Heart left ventricle (tissue), 16 donors: Measurements from ENCODE around the gene SLC9A8. TPM values are rescaled to one million over a fixed set of nuclear protein-coding genes. Genes with fewer than 3 reads are reported as not detected.

ENCODE experiments used
- ATAC-seq, 4 donors: fragments of 200-7000 bp; cut with Tn5 transposase; one replicate each; pipeline ENCODE4 v1.9.1; 2020 to 2022; ENCODE audit warnings: moderate library complexity in 4 of 4, mild to moderate bottlenecking in 3 of 4, moderate number of reproducible peaks in 1 of 4
- DNase-seq, 5 donors: peaks; one replicate each; pipeline ENCODE4 v3.0.0-alpha.2; 2020
- H3K27ac ChIP-seq, 12 donors: fragments of 200-600 bp; sonication (generic) in 4 of 12; one replicate each; pipeline versions ENCODE4 v1.5.0 to v1.8.0; 2016 to 2022; ENCODE audit warnings: mild to moderate bottlenecking in 2 of 12
- H3K27me3 ChIP-seq, 9 donors: fragments of 200-600 bp; sonication (generic) in 2 of 9; one replicate each; pipeline versions ENCODE4 v1.5.1 to v1.8.0; 2016 to 2022; ENCODE audit warnings: mild to moderate bottlenecking in 3 of 9
- H3K36me3 ChIP-seq, 9 donors: fragments of 200-600 bp; sonication (generic) in 2 of 9; one replicate each; pipeline versions ENCODE4 v1.5.0 to v1.8.0; 2018 to 2022; ENCODE audit warnings: mild to moderate bottlenecking in 2 of 9
- H3K4me1 ChIP-seq, 12 donors: fragments of 200-600 bp; sonication (generic) in 4 of 12; one replicate each; pipeline versions ENCODE4 v1.5.0 to v1.8.0; 2016 to 2022; ENCODE audit warnings: mild to moderate bottlenecking in 3 of 12
- H3K4me3 ChIP-seq, 12 donors: fragments of 200-600 bp; sonication (generic) in 4 of 12; one replicate each; pipeline versions ENCODE4 v1.5.0 to v1.8.0; 2017 to 2022; ENCODE audit warnings: mild to moderate bottlenecking in 9 of 12, moderate library complexity in 4 of 12
- H3K9me3 ChIP-seq, 12 donors: fragments of 200-600 bp; sonication (generic) in 4 of 12; one replicate each; pipeline versions ENCODE4 v1.5.0 to v1.8.0; 2016 to 2022; ENCODE audit warnings: mild to moderate bottlenecking in 1 of 12
- CTCF ChIP-seq, 12 donors: fragments of 200-600 bp; sonication (generic) in 4 of 12; IDR thresholded peaks; one replicate each; pipeline versions ENCODE4 v1.5.0 to v1.8.0; 2018 to 2022; ENCODE audit warnings: antibody characterized with exemption in 12 of 12, mild to moderate bottlenecking in 5 of 12
- POLR2A ChIP-seq, 2 donors: fragments of 450-650 bp; IDR thresholded peaks; one replicate each; pipeline ENCODE4 v1.6.1; 2017; ENCODE audit warnings: antibody characterized with exemption in 2 of 2, mild to moderate bottlenecking in 2 of 2, moderate library complexity in 2 of 2
- WGBS, 4 donors: extraction: QIAGEN DNeasy Blood & Tissue Kit in 2 of 4; methylation state at CpG; one replicate each; pipeline versions ENCODE4 v1.1.5 to v1.1.7; 2013 to 2018; 5-methylcytosine and 5-hydroxymethylcytosine counted together
- intact Hi-C, 10 donors: fragments of 100-400 bp; cut with DNase I; formaldehyde crosslinking; loops; one replicate each; pipeline versions ENCODE4 v1.11.1 to v1.14.2; 2022
- polyA plus RNA-seq, 2 donors: library from polyadenylated mRNA; stranded (reverse); fragments of 200-250 nt; gene quantifications; one replicate each; pipeline ENCODE4 v1.2.3, GENCODE V29; 2013
- total RNA-seq, 9 donors: library from RNA; depleted of rRNA in 2 of 9; stranded (reverse); fragments of >200 nt in 2 of 9; fragmentation: NEBNext Ultra II Directional in 3 of 9; extraction: Animal tissue kit (Norgen Biotek cat#: 25700) in 3 of 9; gene quantifications; one replicate each; pipeline versions ENCODE4 v1.1.0 to v1.2.4, GENCODE V29; 2016 to 2023
- donor health status: ischemic (EF 13 %, LVEDD 7.1; RV severe dilation, severe dysfunction).
- donor health status: healthy with polysubstance abuse.
- donor health status: DM: no; HTN: yes; CAD: no.
- donor health status: DM: no; HTN: no; CAD: no.
- donor health status: ischemic (EF 25% LVEDD 6.9; RV normal size, moderate dysfunction).
- donor health status: ischemic (EF 25% LVEDD 5.7; RV mildly dilated, moderate dysfunction).
- donor health status: healthy.
- donor health status: DM: yes; HTN: yes; CAD: no.
- donor health status: ischemic (EF 35%, LVEDD 5.7; RV mildly dilated, moderate dysfunction).
- donor health status: nonischemic (EF 11% LVEDD 7.7; RV severe dilation, severe dysfunction).
- donor health status: DM: yes; HTN: yes; CAD: no.
- donor health status: PGD.
- donor health status: ischemic (EF 29% LVEDD 5.4; RV normal size, mild dysfunction).
- donor health status: nonischemic (EF 23%, LVEDD 6.1; RV moderate dilation, normal function).

The SLC9A8 gene
- total and polyA plus RNA-seq, 11 donors, result 4.6 to 12.5 (median 6.2) TPM

DNA sequence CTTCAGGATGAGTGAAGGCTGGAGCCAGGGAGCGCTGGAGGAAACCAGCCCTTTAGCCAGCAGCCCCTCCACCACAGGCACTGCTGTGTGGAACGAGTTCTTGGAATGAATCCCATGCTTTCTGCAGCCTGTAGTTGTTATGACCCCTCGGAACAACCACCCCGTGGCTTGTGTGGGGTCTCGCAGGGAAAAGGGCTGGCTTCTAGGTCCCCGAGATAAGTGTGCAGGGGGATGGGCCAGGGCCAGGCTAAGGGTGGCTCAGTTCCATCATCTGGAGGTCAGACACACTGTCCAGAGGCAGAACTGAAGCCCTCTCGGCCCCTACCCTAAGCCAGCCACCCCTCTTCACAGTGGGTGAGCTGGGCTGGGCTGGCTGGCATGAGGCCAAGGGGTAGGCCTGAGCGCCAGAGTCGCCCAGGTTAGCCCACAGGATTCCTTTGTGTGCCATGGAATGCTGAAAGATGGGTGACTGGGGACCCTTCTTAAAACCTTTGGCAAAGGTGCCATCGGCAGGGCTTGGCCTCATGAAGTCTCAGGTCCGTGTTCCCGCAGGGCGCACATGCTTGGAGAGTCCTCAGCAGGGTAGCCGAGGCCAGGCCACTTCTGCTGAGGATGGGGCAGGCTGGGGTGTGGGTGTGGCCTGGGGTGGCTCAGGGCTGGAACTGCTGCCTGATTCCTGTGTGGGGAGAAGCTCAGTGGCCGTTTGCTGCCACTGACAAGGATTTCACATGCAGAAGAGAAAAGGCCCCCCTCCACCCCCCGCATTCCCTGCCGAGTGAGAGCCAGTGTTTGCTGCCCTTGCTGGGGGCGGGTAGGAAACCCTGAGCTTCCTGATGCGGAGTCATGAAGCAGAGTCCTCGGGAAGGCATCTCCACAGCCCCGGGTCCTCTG lies 78.1 kb downstream of the SLC9A8 start:
- Histone ChIP-seq H3K9me3 (no peaks in the 10 kb centered on the region), H3K27ac (peak overlapping the region in 3 of 12 donors; percentile 2 to 78 (median 58)), H3K4me3 (no peak overlapping the region), H3K4me1 (peaks cover 0 to 80% (median 57%) of the 10 kb centered on the region in 12 donors), H3K27me3 (no peaks in the 10 kb centered on the region), H3K36me3 (peaks cover 0 to 26% (median 11%) of the 10 kb centered on the region in 9 donors)
- ATAC-seq, result peak in 3 of 4 donors; percentile 37 to 47 (median 39)
- intact Hi-C loops, result loop anchor here in 1 of 10 donors (5.0 kb wide), 1 partner anchor 37 kb away; no protein-coding TSS in a partner anchor
- TF ChIP-seq POLR2A (IDR thresholded peaks at IDR 0.05) (no peak), CTCF (IDR thresholded peaks at IDR 0.05) (no peak)
- peak in 4 of 5 donors; percentile 44 to 58 (median 56) for DNase-seq
- WGBS, 4 donors, result 50 to 60% (median 54%) methylated on average over 15 to 21 of the region's 21 CpGs

DNA sequence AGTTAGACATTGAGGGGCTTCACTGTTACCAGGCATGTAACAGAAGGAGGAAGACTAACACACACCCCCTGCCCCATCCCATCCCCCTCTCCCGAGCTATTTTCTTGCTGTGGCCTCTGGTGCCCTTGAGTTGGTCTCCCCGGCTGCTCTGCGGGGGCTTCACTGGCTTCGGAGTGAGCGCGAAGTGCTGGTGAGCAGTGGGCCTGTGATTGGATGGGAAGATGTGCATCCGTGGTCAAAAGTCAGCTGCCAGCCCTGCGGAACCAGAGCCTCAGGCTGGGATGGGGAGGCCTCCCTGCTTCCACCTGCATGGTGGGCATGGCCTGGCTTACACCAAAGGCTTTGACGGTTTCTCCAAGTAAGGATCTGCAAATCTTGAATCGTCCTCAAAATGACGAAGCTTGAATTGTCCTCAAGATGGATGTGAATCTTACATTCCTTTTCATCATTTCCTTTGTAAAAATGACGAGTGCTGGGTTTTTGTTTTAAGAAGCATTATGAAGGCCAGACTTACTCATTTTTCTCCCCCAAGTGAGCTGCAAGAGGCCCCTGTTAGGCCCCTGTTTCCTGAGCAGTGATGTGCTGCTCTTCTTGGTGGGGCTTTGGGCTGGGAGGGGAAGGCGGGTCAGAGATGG lies 79.0 kb downstream of the SLC9A8 start:
- WGBS, 4 donors, result 89 to 95% (median 92%) methylated on average over 13 of the region's 13 CpGs
- intact Hi-C loops, result loop anchor here in 1 of 10 donors (5.0 kb wide), 1 partner anchor 36 kb away; no protein-coding TSS in a partner anchor
- no peaks in the 10 kb centered on the region for H3K9me3 ChIP-seq
- TF ChIP-seq CTCF (IDR thresholded peaks at IDR 0.05) (no peak), POLR2A (IDR thresholded peaks at IDR 0.05) (no peak)
- H3K4me3 ChIP-seq, result no peak overlapping the region
- H3K36me3 ChIP-seq, result peaks cover 0 to 18% (median 6%) of the 10 kb centered on the region in 9 donors
- no peaks in the 10 kb centered on the region for H3K27me3 ChIP-seq
- H3K27ac ChIP-seq, result peak overlapping the region in 4 of 12 donors; percentile 52 to 78 (median 66)
- H3K4me1 ChIP-seq, result peaks cover 0 to 89% (median 57%) of the 10 kb centered on the region in 12 donors
- DNase-seq, result peak in 1 of 5 donors; percentile 3
- no peak for ATAC-seq

DNA sequence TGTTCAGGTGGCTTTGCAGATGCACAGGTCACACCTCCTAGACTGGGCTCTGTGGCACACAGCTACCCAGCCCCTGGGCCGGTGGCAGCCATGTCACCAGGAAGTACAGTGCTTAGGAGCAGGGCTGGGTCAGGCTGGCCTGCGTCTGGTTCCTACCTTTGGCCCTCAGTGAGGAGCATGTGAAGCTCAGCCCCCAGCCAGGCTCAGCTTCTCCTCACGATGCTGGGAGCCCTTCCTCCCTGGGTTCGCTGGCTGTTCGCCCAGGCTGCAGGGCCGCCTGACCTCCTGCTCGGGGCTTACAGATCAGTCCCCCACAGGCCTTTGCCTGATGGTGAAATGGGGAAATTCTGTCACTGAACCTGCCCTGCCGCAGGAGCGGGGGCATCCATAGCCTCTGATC lies 79.6 kb downstream of the SLC9A8 start:
- DNase-seq, result peak in 1 of 5 donors; percentile 63
- intact Hi-C loops, result loop anchor here in 1 of 10 donors (5.0 kb wide), 1 partner anchor 35 kb away; no protein-coding TSS in a partner anchor
- 61 to 76% (median 68%) methylated on average over 6 to 9 of the region's 9 CpGs for WGBS, 4 donors
- no peaks in the 10 kb centered on the region for H3K27me3 ChIP-seq
- H3K9me3 ChIP-seq, result no peaks in the 10 kb centered on the region
- peaks cover 0 to 11% (median 3%) of the 10 kb centered on the region in 9 donors for H3K36me3 ChIP-seq
- peaks cover 0 to 83% (median 51%) of the 10 kb centered on the region in 12 donors for H3K4me1 ChIP-seq
- ATAC-seq, result peak in 2 of 4 donors; percentile 2 to 6
- peak overlapping the region in 10 of 12 donors; percentile 20 to 78 (median 62) for H3K27ac ChIP-seq
- no peak overlapping the region for H3K4me3 ChIP-seq
- TF ChIP-seq POLR2A (IDR thresholded peaks at IDR 0.05) (no peak), CTCF (IDR thresholded peaks at IDR 0.05) (no peak)
